Activated gamma-delta T cell treated with anti-CD3 and anti-CD28 coated beads, Interleukin-2, amount 50 U/mL, for 16 hours (primary cell): ENCODE data around the gene CEP95.
"Not testable (repeated sequence)": the region's sequence is repeated elsewhere in the genome, so short reads cannot be mapped to it uniquely, and the experiment has no call there.

Experiments used
- DNase-seq: peaks from one replicate; pipeline ENCODE4 v3.0.0-alpha.2; 2020; ENCODE audit warnings: low read depth

CEP95 gene

GRCh38 chr17:64506576-64507412 is at the start of gene CEP95:
Gene CEP95, plus strand, starts transcription at chr17:64506977. Its CDS starts 121 bp downstream, at chr17:64507098.
- DNase-seq: peak; percentile 94

- no peak for DNase-seq
Measured at GRCh38 chr17:64457156-64457555, 49.6 kb upstream of the CEP95 start.

- no peak for DNase-seq
Measured at GRCh38 chr17:64458756-64459155, 48.0 kb upstream of the CEP95 start.

GRCh38 chr17:64459284-64459747 is 47.5 kb upstream of the CEP95 start:
- DNase-seq: no peak

GRCh38 chr17:64459818-64460217 is 47.0 kb upstream of the CEP95 start:
- not testable (repeated sequence) for DNase-seq

- no peak for DNase-seq
Measured at GRCh38 chr17:64460955-64461354, 45.8 kb upstream of the CEP95 start.

GRCh38 chr17:64461788-64462187 is 45.0 kb upstream of the CEP95 start:
- DNase-seq: no peak

GRCh38 chr17:64466019-64466735 is 40.6 kb upstream of the CEP95 start:
- no peak for DNase-seq

- DNase-seq: not testable (repeated sequence)
Measured at GRCh38 chr17:64466834-64467233, 39.9 kb upstream of the CEP95 start.

- DNase-seq: no peak
Measured at GRCh38 chr17:64470625-64471024, 36.2 kb upstream of the CEP95 start.

GRCh38 chr17:64471440-64471839 is 35.3 kb upstream of the CEP95 start:
- no peak for DNase-seq

- no peak for DNase-seq
Measured at GRCh38 chr17:64472564-64472963, 34.2 kb upstream of the CEP95 start.

- no peak for DNase-seq
Measured at GRCh38 chr17:64477849-64478248, 28.9 kb upstream of the CEP95 start.

GRCh38 chr17:64480951-64481350 is 25.8 kb upstream of the CEP95 start:
- no peak for DNase-seq

GRCh38 chr17:64484380-64484779 is 22.4 kb upstream of the CEP95 start:
- no peak for DNase-seq

- no peak for DNase-seq
Measured at GRCh38 chr17:64488301-64488700, 18.5 kb upstream of the CEP95 start.

- no peak for DNase-seq
Measured at GRCh38 chr17:64491034-64491860, 15.5 kb upstream of the CEP95 start.

GRCh38 chr17:64491994-64492393 is 14.8 kb upstream of the CEP95 start:
- no peak for DNase-seq

GRCh38 chr17:64492481-64493109 is 14.2 kb upstream of the CEP95 start:
- no peak for DNase-seq

GRCh38 chr17:64494121-64494520 is 12.7 kb upstream of the CEP95 start:
- no peak for DNase-seq

GRCh38 chr17:64495300-64495699 is 11.5 kb upstream of the CEP95 start:
- DNase-seq: not testable (repeated sequence)

GRCh38 chr17:64496348-64496785 is 10.4 kb upstream of the CEP95 start:
- DNase-seq: no peak
